NCI-H82 treated with DMSO at 0.1 percent for 48 hours (cell line): ENCODE measurements around the gene FMN2.
"Not testable (repeated sequence)": the region's sequence is repeated elsewhere in the genome, so short reads cannot be mapped to it uniquely, and the experiment has no call there.

Experiments used
- DNase-seq: peaks from one replicate; lab custom pipeline; 2025; ENCODE audit not compliant: unreplicated experiment; lab: John Stamatoyannopoulos, UW

FMN2 gene

DNA sequence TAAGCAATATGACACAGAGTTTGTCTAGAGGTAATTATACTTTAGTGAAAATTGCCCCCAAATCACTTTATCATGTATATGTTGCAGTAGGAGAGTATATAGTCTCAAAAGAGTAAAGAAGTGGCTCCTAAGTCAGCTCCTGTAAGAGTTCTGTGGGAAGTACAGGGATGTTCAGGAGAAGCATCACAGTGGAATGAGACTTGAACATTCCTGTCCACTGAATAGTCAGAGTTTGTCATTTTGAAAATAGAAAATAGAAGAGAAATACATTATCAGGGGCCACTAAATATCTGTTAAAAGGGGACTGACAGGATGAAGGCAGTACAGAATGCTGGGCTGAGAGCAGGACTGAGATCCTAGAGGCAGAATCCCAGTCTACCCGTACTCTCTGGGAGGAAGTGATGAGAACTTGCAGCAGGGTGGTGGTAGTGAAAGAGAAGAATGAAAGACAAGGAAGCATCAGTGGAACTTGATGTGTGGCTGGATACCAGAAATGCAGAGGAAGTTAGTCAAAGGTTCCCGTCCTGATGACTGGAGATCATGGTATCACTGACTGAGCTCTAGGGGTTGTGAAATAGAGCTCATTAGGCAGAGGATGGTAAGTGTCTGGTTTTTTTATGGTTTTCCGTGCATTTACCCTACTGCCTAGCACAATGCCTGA is 153.4 kb downstream of the FMN2 start:
- no peak for DNase-seq

DNA sequence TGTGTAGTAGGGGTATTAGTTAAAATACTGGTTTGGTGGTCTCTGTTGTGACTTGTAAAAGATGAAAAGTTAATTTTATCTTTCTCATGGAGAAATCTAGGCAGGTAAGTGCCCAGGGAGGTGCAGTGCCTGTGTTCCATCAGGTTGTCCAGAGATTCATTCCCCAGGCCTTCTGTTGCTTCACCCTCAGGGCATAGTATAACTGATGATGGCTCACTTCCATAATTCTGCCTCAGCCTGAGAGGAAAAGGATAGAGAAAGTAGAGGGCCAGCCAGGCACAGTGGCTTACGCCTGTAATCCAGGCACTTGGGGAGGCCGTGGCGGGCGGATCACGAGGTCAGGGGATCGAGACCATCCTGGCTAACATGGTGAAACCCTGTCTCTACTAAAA is 153.9 kb downstream of the FMN2 start:
- DNase-seq = no peak

DNA sequence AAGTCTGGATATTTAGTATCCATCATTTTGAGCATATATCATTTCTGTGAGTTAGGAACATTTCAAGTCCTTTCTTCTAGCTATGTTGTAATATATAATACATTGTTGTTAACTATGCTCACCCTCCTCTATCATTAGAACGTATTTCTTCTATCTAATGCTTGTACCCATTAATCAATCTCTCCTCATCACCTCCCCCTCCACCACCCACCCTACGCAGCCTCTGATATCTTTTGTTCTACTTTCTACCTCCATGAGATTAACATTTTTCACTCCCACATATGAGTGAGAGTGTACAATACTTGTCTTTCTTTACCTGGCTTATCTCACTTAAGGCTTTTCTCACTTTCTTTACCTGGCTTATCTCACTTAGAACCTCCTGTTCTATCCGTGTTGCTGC is 156.2 kb downstream of the FMN2 start:
- DNase-seq = no peak

DNA sequence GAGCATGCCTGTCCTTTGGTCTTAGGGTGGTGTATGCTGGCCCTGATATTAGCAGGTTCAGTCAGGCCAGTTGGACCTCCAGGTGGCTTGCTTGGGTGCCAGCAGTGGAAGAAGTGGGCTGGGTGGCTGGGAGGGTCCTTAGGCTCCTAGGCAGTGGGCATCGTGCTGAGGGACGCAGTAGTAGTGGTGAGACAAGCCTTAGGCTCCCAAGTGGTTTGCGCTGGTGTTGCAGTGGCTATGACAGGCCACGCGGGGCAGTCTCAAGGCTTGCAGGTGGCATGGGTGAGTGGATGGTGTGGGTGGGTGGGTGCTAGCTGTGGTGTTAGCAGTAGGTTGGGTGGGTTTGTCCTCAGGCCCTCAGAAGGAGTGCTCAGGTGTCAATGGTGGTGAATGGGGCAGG is 162.3 kb downstream of the FMN2 start:
- DNase-seq = no peak

DNA sequence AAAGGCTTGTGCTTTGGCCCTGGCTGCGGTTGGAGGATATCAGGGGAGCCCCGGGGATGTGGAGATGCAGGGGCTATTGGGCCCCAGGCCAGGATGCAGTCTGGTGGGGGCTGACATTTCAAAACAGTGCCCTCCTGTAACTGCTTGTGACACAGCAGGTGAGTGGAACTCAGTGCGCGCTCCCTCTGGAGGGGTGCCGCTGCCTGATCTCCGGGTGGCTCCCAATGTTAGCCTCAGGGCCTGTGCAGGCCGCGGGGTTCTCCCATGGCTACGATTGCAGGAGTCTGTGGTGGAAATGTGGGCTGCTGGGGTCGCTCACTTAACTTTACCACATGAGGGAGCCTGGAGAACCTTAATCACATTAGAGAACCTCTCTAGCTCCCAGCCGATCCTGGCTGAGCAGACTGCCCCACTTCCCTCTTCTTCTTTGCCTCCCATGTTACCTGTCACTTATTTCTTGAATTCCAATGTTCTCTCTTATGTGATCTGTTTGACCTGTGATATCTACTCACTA is 163.2 kb downstream of the FMN2 start:
- DNase-seq = no peak

DNA sequence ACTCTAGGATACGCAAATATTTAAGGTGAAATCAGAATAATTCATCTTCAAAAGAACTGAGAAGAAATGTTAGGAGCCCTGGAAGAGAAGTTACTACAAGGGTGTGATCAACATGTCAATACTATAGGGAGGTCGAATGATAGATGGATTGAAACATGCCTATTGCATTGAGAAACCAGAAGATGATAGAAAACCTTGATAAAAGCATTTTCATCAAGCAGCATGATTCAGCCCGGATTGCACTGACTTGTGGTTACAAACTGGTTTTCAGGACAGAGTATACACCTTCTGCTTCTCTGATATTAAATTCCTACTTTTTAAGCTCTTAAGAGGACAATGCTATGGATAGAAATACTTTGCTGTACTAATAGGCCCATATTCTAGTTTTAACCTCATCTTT is 164.2 kb downstream of the FMN2 start:
- no peak for DNase-seq

DNA sequence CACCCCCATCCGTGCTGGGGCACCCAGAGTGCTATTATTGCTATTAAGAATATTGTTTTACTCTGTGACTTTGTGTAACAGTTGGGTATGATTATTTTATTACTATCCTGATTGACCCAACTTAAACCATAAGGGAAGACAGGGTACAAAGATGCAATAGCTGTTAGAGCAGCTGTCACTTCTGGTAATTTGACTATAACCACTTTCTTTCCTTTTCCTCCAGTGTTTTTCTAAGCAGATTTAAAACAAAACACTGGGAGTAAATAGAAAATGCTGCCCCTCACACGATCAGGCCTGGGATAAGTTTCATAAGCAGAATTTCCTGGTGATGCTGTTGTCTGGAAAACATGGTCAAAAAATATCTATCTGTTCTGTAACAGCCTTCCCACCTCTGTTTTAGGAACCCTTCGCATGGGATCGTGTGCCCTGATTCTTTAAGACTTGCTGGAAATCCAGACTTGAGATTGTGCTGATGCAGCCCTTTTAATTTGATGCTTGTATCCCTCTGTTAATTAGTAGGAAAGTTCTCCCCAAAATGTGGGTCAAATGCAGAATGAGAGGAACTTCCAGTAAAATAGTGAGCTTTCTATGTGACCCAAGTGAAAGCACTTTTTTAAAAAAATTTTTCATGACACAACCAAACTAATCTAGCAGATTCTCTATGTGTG is 165.3 kb downstream of the FMN2 start:
- DNase-seq = no peak

DNA sequence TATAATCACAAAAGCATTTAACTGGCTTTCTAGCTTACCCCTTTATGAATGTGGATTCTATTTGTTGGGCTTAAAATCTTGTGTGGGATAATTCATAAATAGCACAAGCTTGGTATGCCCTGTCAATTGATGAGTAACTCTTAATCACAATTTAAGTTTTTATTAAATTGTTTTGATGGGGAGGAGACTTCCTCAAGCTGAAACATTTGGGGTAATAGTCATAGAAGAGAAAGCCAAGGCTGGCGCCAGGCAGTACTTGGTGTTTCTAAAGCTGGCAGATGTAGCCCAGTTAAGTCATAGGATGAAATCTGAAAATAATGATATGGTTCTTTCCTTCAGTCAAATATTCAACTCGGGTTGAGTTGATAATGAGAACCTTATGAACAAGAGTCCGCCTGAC is 167.2 kb downstream of the FMN2 start:
- DNase-seq = no peak

DNA sequence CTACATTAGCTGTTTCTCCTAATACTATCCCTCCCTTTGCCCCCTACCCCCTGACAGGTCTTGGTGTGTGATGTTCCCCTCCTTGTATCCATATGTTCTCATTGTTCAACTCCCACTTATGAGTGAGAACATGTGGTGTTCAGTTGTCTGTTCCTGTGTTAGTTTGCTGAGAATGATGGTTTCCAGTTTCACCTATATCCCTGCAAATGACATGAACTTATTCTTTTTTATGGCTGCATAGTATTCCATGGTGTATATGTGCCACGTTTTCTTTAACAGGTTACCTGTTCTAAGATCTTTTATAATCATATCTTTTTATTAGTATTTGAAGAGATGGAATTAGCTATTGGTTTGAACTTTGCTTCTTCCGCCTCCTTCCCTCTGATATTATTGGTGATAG is 172.8 kb downstream of the FMN2 start:
- not testable (repeated sequence) for DNase-seq

DNA sequence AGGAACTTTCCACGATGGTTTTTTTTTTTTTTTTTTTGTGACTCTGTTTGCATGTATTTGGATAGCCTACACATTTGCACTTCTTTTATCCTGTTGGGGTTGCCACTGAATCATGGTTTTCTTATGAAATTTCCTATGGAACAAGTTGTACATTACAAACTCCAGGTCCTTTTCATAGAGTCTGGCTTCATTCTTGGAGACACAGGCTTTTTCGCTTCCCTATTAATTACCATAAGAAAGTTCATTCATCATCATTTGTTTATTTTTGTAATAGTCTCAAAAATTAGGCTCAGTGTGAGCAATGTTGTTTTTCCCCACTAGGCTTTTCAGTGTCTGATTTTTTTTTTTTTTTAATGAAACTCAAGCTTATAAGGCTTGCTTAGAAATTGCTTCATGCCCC is 179.4 kb downstream of the FMN2 start:
- no peak for DNase-seq

DNA sequence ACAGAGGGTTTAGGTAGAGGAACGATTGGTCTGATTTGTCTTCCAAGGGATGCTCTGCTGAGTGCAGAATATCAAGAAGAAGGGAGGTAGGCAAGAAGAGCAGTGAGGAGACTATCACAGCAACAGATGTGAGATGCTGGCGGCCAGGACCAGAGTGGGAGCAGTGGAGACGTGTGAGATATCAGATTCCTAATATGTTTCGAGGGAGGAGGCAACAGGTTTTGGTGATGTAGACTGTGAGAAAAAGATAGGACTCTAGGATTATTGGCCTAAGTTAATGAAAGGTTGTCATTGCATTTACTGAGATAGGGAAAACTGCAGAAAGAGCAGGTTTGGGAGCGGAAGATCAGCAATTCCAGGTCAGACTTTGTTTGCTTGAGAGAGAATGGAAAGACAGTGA is 182.9 kb downstream of the FMN2 start:
- DNase-seq = no peak

DNA sequence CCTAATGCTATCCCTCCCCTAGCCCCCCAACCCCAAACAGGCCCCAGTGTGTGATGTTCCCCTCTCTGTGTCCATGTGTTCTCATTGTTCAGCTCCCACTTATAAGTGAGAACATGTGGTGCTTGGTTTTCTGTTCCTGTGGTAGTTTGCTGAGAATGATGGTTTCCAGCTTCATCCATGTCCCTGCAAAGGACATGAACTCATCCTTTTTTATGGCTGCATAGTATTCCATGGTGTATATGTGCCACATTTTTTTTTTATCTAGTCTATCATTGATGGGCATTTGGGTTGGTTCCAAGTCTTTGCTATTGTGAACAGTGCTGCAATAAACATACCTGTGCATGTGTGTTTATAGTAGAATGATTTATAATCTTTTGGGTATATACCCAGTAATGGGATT is 183.5 kb downstream of the FMN2 start:
- not testable (repeated sequence) for DNase-seq

DNA sequence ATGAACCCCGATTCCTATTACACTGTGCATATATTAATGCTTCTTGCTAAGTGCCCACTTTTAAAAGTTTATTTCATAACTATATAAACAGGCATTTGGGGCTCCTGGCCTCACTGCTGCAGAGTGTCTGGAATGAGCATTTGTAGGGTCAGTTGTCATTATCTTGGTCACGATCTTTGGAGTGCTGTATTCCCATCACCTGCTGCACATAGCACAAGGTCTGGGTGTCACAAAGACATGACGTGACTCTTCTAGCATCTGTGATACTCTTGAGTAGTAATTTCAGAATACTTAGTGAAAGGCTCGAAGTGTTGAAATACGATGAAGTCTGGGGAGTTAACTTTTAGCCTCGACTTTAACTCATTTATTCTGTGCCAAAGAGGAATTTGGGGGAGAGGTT is 186.4 kb downstream of the FMN2 start:
- DNase-seq = no peak

DNA sequence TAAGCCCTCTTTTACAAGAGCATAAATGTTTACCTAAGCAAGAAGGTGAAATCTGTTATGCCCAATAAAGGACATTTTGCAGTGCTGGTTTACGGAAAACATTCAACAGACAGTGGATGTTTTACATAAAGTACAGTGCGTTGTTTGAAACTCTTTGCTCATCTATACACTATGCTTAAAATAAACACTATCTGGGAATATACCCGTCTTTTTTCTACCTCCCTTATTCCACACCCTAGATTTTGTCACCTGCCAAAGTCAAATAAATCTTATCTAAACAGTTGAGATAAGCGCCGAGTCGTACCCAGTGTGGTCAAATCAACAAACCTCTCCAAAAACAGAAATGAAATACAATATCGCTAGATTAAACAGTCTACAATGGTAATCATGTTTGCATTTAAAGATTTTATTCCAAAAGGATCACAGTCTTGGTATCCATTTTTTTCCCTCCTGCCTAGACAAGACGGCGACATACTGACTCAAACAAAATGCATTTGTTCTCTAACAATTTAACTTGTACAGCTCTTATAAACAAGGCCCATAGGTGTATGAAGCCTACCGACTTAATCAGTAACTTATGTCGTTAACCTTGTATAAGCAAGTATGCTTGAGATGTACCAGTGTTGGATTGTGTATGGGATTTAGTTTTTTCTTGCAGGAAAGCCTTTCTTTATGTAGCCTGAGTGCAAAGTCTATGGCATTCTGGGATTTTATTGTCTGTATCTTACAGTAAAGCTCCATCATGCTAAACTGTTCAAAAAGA is 189.1 kb downstream of the FMN2 start:
- no peak for DNase-seq

DNA sequence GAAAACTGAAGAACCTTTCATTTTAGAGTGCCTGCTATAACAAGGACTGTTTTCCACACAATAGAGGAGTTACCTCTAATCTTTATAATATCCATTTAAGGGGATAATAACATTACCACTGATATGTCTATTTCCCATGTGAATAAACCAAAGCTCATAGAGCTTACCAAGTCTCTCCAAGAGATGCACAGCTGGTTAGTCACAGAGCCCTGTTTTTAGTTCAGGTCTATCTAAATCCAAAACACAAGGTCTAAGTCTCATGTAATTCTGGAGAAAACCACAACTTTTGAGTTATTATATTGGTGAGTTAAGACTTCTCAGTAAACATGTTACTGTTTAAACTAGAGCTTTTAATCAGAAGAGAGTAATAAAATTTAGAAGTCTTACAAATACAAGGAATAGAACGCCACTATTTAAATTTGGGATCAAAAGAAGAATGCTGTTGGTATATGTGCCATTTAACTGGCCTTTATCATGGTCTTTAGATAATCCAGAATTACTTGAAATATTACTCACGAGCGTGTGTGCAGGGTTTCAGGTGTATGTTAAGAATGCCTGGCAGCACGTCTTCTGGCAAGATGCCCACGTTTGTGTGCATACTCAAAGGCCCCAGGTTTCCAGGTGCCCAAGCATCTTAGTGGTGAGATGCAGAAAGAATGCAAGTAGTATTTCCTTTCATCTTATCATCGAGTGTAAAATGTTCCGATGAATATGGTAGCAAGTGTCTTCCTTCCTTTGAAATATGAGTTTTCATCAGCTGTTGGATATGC is 190.6 kb downstream of the FMN2 start:
- DNase-seq = no peak

DNA sequence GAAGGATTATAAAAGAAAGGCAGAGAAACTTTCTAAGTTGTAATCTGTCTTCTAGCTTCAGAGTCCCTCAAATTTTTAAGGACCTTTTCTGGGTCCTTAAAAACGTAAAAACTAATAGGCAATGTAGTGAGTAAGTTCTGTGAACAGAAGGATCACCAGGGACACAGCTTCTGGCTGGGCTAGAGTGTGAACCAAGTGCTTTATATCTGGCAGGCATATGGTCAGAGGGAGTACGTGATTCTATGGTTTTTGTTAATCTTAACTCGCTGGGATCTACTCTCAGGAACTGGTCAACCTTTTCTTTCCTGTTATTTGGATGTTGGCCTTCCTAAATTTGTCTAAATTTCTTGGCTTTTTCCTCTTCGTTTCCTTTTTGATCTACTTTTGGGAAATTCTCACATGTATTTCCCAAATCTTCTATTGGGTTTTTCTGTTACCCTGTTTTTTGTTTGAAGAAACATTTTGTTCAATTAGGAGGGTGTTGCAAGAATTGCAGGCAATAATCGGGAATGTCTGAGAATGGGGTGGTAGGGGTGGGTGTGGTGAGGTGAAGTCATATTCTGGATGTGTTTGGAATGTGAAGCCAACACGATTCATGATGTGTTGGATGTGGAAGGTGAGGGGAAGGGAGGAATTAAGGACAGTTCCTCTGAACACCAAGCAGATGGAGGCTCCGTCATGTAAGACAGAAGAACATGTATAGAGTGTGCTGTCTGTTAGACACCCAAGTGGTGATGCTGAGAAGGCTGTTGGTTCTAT is 193.2 kb downstream of the FMN2 start:
- DNase-seq = no peak

DNA sequence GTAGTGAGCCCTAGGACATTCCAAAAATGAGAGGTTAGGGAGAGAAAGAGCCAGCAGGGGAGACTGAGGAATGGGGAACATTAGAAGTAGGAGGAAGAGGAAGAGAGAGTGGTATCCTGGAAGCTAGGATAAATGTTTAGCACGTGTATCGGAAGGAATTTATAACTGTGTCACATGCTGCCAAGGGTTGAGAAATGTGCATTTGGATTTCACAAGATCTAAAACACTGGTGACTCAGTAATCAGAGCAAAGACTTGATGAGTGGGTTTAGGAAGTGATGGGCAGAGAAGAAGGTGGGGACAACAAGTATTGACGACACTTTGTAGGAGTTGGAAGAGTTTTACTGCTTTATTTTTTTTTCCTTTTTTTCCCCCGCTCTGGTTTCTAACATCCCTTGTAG is 193.9 kb downstream of the FMN2 start:
- no peak for DNase-seq

DNA sequence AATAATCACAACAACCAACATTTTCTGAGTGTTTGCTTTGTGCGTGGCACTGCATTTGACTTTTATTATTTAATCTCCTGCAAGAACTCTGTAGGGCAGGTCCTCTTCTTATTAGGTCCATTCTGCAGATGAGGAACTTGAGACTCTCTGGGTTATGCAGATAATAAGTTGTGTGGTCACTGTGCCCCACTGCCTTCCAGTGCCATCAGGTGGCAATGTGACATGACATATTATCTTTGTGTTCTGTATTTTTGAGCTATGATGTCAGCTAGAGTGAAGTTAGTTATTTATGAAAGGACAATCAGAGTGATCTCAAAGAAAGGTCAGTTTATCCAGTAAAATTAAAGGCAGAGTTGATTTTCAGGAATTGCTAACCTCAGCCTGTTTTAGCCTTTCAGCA is 196.0 kb downstream of the FMN2 start:
- DNase-seq = no peak

DNA sequence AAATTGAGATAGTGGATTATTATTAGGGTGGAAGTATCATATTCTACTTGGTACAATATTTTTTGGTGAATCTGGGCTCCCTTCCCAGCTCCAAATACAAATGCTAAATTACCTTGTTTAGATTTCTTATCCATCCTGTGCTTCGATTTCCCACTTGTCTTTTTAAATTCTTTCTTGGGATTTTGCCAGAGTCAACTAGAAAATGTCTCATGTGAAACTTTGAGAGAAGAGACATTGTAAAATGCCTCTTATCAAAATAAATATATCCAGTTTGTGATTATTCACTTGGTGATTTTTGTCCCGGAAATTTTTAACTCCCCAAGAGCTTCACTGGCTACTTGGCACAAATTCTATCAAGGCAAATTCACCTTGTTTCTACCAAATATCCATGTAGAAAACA is 202.0 kb downstream of the FMN2 start:
- no peak for DNase-seq

DNA sequence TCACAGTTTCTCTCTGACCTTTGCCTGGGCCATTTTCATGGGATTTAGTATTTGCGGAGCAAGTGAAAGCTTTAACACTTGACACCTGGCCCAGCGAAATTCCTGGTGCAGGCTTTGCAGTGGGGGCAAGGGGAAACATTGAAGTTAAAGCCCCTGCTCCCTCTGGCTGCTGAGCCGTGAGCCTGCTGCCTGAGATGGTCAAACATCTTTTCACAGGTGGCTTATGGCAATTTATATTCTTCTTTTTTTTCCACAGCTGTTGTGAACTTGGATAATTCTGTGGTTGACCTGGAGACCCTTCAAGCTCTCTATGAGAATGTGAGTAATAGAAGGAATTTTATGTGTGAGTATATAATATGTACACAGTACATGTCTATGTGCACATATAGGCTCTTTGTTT is 202.9 kb downstream of the FMN2 start:
- no peak for DNase-seq

DNA sequence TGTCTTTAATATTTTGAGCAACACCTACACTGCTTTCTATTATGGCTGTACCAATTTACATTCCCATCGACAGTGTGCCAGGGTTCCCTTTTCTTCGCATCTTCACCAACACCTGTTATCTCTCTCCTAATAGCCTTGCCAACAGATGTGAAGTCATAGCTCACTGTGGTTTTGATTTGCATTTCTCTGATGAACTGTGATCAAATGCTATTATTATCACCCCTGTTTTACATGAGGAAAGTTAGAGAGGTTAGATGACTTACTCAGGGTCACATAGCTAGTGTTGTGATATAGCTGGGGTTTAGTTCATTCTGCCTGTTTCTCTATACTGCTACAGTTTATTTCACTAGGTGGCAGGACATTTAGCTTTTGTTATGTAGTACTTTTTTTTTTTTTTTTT is 204.1 kb downstream of the FMN2 start:
- no peak for DNase-seq
